ENCODE data around the gene CATSPERE. TPM values are rescaled to one million over a fixed set of nuclear protein-coding genes. Genes with fewer than 3 reads are reported as not detected.

The CATSPERE gene
- total RNA-seq, 1 donor from 2014 or later, result 1.1 TPM

DNA sequence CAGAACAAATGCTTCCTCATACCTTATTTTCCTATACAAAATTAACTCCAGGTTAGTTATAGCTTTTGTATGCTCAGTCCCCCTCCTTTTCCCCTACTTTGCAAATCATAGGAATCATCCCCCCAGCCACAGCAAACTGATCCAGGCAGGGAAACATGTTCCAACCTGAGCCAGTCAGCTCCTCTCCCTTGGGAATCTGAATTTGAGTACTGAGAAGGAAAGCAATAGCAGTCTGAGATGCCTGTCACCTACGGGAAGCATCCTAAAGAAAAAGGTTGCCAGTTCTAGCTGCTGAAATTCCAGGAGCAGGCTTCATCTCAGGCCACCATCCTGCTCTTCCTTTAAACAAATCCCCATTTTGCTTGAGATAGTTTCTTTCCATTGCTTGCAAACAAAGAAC is 16.2 kb upstream of the CATSPERE start:
- H3K4me2 ChIP-seq (ENCODE audit: low read length), result peak overlapping the region; percentile 55
- peak overlapping the region; percentile 17 for H3K9ac ChIP-seq (ENCODE audit: low read length)
- peaks cover 94% of the 10 kb centered on the region for H3K79me2 ChIP-seq (ENCODE audit: insufficient read depth, low read length)

DNA sequence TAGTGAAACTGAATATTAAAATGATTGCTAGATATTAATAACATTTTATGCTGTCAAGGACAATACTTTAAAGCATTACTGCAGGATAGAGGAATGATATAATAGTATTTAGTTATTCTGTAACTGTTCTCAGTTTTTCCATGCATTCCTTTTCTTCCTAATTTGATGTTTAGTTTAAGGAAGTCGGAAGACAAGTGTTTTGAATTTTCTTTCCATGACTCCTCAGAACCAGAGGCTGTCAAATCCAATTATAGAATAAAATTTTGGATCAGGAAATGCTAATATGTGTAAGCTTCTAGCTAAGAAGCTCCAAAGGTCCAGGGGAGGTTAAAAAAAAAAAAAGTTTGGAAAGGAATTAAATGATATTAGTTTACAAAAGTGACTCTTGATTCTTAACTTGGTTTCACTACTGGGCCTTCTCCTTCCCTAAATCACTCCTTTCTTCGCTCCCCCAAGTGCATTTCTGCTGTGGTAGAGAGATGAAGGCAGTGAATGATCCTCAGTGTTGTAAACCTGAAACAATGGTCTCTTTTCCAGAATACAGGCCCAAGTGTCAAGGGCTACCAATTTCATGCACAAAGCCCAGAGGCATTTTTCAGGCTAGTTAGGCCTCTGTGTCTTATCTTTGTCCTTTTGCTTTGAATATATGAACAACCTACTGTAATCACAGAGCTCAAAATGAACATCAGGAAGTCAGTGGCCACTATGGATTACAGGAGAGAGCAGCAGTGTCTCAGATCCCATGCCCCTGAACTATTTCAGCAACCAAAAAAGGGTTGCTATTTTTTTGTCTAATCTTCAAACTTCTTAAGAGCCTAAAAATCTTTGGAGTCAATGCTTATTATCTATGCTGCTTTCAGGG is 15.5 kb upstream of the CATSPERE start:
- Histone ChIP-seq H3K36me3 (ENCODE audit: insufficient read depth, low read length) (peaks cover 3% of the 10 kb centered on the region), H3K9ac (ENCODE audit: low read length) (peak overlapping the region; percentile 17), H3K79me2 (ENCODE audit: insufficient read depth, low read length) (peaks cover 94% of the 10 kb centered on the region), H3K4me1 (ENCODE audit: insufficient read depth, low read length) (peaks cover 32% of the 10 kb centered on the region), H3K4me2 (ENCODE audit: low read length) (peak overlapping the region; percentile 55), H3K27ac (ENCODE audit: low read depth, low read length) (peak overlapping the region; percentile 2), H3K27me3 (ENCODE audit: insufficient read depth, low read length) (no peaks in the 10 kb centered on the region), H4K20me1 (ENCODE audit: insufficient read depth, low read length) (peaks cover 30% of the 10 kb centered on the region), H3K4me3 (ENCODE audit: insufficient read depth, low read depth, low read length) (no peak overlapping the region), H3K9me3 (ENCODE audit: insufficient read depth, low read depth, low read length) (no peaks in the 10 kb centered on the region), H2AFZ (ENCODE audit: low read depth, low read length) (no peak overlapping the region)
- peak; percentile 32 for DNase-seq (ENCODE audit: low read depth)
- Mint-ChIP-seq H3K4me3 (ENCODE audit: unreplicated experiment) (no peak overlapping the region), H3K36me3 (ENCODE audit: low read depth, unreplicated experiment) (no peaks in the 10 kb centered on the region), H3K4me1 (ENCODE audit: low read depth, unreplicated experiment) (peaks cover 44% of the 10 kb centered on the region), H3K9me3 (ENCODE audit: unreplicated experiment) (no peaks in the 10 kb centered on the region), H3K27ac (ENCODE audit: unreplicated experiment) (peak overlapping the region; percentile 77), H3K27me3 (ENCODE audit: low read depth, unreplicated experiment) (no peaks in the 10 kb centered on the region)
- no peak for FAIRE-seq
- no peak for TF ChIP-seq EZH2 (IDR thresholded peaks at IDR 0.05; ENCODE audit: insufficient read depth, low read length)
- TF ChIP-seq, protein P1, sequence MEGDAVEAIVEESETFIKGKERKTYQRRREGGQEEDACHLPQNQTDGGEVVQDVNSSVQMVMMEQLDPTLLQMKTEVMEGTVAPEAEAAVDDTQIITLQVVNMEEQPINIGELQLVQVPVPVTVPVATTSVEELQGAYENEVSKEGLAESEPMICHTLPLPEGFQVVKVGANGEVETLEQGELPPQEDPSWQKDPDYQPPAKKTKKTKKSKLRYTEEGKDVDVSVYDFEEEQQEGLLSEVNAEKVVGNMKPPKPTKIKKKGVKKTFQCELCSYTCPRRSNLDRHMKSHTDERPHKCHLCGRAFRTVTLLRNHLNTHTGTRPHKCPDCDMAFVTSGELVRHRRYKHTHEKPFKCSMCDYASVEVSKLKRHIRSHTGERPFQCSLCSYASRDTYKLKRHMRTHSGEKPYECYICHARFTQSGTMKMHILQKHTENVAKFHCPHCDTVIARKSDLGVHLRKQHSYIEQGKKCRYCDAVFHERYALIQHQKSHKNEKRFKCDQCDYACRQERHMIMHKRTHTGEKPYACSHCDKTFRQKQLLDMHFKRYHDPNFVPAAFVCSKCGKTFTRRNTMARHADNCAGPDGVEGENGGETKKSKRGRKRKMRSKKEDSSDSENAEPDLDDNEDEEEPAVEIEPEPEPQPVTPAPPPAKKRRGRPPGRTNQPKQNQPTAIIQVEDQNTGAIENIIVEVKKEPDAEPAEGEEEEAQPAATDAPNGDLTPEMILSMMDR (IDR thresholded peaks at IDR 0.05; ENCODE audit: insufficient read depth, low read depth, low read length), result no peak

More for the DNA sequence above, 16.2 kb upstream of the CATSPERE start:
- Histone ChIP-seq H3K27ac (ENCODE audit: low read depth, low read length) (peak overlapping the region; percentile 54), H3K27me3 (ENCODE audit: insufficient read depth, low read length) (no peaks in the 10 kb centered on the region), H3K9me3 (ENCODE audit: insufficient read depth, low read depth, low read length) (no peaks in the 10 kb centered on the region), H4K20me1 (ENCODE audit: insufficient read depth, low read length) (peaks cover 24% of the 10 kb centered on the region), H3K4me3 (ENCODE audit: insufficient read depth, low read depth, low read length) (no peak overlapping the region), H3K36me3 (ENCODE audit: insufficient read depth, low read length) (peaks cover 3% of the 10 kb centered on the region), H2AFZ (ENCODE audit: low read depth, low read length) (no peak overlapping the region), H3K4me1 (ENCODE audit: insufficient read depth, low read length) (peaks cover 26% of the 10 kb centered on the region)
- Mint-ChIP-seq H3K4me3 (ENCODE audit: unreplicated experiment) (peak overlapping the region; percentile 36), H3K27me3 (ENCODE audit: low read depth, unreplicated experiment) (no peaks in the 10 kb centered on the region), H3K4me1 (ENCODE audit: low read depth, unreplicated experiment) (peaks cover 39% of the 10 kb centered on the region), H3K9me3 (ENCODE audit: unreplicated experiment) (no peaks in the 10 kb centered on the region), H3K27ac (ENCODE audit: unreplicated experiment) (peak overlapping the region; percentile 84), H3K36me3 (ENCODE audit: low read depth, unreplicated experiment) (peaks cover 1% of the 10 kb centered on the region)
- no peak for FAIRE-seq
- TF ChIP-seq, protein P1 (IDR thresholded peaks at IDR 0.05; ENCODE audit: insufficient read depth, low read depth, low read length), result no peak
- TF ChIP-seq EZH2 (IDR thresholded peaks at IDR 0.05; ENCODE audit: insufficient read depth, low read length), result no peak
- no peak for DNase-seq (ENCODE audit: low read depth)

DNA sequence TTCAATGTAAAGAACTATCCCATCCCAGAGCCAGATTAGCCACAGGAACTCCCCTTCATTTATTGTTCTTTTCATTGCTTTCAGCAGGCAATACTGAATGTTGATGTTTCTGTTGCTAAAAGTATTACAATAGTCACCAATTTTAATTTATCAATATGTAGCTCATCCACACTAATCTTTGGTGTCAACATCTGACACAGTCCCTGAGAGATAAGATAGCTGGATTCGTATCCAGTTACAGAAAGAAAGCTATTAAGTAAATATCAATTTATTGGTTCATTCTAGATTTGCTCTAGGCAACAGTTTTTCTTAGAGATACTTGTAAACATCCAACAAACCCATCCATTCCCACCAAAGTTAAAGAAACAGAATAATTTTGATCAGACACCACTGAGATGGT is 14.0 kb upstream of the CATSPERE start:
- Mint-ChIP-seq H3K27me3 (ENCODE audit: low read depth, unreplicated experiment) (no peaks in the 10 kb centered on the region), H3K4me3 (ENCODE audit: unreplicated experiment) (no peak overlapping the region), H3K4me1 (ENCODE audit: low read depth, unreplicated experiment) (peaks cover 44% of the 10 kb centered on the region), H3K27ac (ENCODE audit: unreplicated experiment) (no peak overlapping the region), H3K9me3 (ENCODE audit: unreplicated experiment) (no peaks in the 10 kb centered on the region), H3K36me3 (ENCODE audit: low read depth, unreplicated experiment) (no peaks in the 10 kb centered on the region)
- FAIRE-seq (no peak), DNase-seq (ENCODE audit: low read depth) (no peak)
- Histone ChIP-seq H3K4me1 (ENCODE audit: insufficient read depth, low read length) (peaks cover 32% of the 10 kb centered on the region), H2AFZ (ENCODE audit: low read depth, low read length) (no peak overlapping the region), H4K20me1 (ENCODE audit: insufficient read depth, low read length) (peaks cover 30% of the 10 kb centered on the region), H3K27me3 (ENCODE audit: insufficient read depth, low read length) (no peaks in the 10 kb centered on the region), H3K9me3 (ENCODE audit: insufficient read depth, low read depth, low read length) (no peaks in the 10 kb centered on the region), H3K27ac (ENCODE audit: low read depth, low read length) (no peak overlapping the region), H3K4me2 (ENCODE audit: low read length) (no peak overlapping the region), H3K4me3 (ENCODE audit: insufficient read depth, low read depth, low read length) (no peak overlapping the region), H3K9ac (ENCODE audit: low read length) (no peak overlapping the region), H3K79me2 (ENCODE audit: insufficient read depth, low read length) (peaks cover 92% of the 10 kb centered on the region), H3K36me3 (ENCODE audit: insufficient read depth, low read length) (peaks cover 3% of the 10 kb centered on the region)
- TF ChIP-seq EZH2 (IDR thresholded peaks at IDR 0.05; ENCODE audit: insufficient read depth, low read length), result no peak
- TF ChIP-seq, protein P1 (IDR thresholded peaks at IDR 0.05; ENCODE audit: insufficient read depth, low read depth, low read length), result no peak
